NCI-H2107 treated with DMSO at 0.1 percent for 48 hours (cell line): ENCODE data around the gene BRD9.
A peak's percentile ranks its signal among the peaks of the same experiment; 100 is the strongest.
"Not testable (repeated sequence)": the region's sequence is repeated elsewhere in the genome, so short reads cannot be mapped to it uniquely, and the experiment has no call there.

ENCODE experiments used
- DNase-seq: peaks from one replicate; lab custom pipeline; 2025; ENCODE audit not compliant: unreplicated experiment; lab: John Stamatoyannopoulos, UW

BRD9 gene

DNA sequence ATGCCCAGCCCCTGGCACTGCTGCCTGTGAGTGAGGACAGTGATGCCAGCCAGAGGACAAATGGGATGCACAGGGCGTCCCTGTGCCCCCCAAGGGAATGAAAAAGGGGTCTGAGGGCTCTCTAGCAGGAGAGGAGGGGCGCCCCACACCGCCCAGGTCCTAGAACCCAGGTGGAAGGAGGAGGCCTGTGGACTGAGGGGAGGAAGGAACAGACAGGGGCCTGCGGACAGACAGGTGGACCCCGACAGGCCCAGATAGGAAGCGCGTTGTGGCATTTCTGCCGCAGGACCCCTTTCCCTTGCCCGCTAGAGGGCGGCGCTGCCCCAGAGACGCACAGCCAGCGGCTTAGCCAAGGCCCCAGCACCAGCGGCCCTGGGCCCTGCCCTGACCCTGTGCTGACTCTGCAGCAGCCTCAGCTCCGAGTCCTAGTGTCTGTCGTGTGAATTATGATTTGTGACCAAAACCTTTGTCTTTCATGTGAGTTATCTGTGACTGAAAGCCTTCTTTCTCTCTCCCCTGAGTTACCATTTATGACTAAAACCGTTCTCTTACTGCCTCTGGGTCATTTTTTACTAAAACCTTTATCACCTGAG is 30.8 kb upstream of the BRD9 start:
- peak; percentile 41 for DNase-seq

- DNase-seq = no peak
Measured at GRCh38 chr5:922436-923280, 30.1 kb upstream of the BRD9 start.

- DNase-seq = no peak
Measured at GRCh38 chr5:921456-922435, 29.1 kb upstream of the BRD9 start.

DNA sequence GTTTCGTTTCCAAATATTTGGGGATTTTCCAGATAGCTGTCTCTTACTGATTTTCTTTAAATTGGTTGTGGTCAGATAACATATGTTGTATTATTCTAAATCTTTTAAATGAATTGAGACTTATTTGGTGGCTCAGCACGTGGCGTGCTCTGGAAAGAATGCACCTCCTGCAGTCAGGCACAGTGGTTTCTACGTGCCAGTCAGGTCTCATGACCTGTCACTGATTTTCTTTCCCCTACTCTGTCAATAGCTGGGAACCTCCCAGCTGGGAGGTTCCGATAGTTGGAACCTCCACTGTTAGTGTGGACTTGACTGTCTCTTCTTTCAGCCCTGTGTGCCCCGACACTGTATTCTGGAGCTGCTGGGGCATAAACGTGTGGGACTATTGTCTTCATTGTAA is 27.7 kb upstream of the BRD9 start:
- DNase-seq = no peak

GRCh38 chr5:919356-920000 is 26.9 kb upstream of the BRD9 start:
- DNase-seq = no peak

DNA sequence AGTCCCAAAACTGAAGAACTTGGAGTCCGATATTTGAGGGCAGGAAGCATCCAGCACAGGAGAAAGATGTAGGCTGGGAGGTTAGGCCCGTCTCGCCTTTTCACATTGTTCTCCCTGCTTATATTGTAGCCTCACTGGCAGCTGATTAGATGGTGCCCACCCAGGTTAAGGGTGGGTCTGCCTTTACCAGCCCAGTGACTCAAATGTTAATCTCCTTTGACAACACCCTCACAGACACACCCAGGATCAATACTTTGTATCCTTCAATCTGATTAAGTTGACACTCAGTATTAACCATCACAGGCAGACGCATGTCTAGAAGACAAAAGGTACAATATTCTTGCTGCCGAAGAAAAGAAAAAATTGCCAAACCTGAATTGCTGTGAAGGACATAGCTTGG is 26.1 kb upstream of the BRD9 start:
- DNase-seq = not testable (repeated sequence)

- DNase-seq = no peak
Measured at GRCh38 chr5:916441-917293, 24.1 kb upstream of the BRD9 start.

DNA sequence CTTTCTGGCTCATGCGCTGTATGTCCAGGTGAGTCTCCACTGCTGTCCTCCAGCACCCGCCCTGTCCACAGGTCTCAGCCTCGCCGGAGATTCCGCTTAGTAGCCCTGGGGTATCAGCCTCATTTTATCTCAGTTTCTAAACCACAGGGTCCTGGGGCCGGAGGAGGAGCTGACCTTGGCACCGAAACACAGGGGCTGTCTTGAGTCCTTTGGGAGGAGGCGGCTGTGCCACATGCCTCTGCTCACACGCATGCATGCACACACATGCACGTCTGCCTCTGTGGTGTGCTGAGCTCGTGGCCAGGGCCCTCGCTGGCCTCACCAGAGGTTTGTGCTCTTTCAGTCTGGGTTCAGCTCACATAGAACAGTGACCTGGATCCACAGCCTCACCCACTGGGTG is 23.3 kb upstream of the BRD9 start:
- no peak for DNase-seq

- DNase-seq = not testable (repeated sequence)
Measured at GRCh38 chr5:915346-915745, 22.7 kb upstream of the BRD9 start.

- DNase-seq = no peak
Measured at GRCh38 chr5:914612-915011, 22.0 kb upstream of the BRD9 start.

DNA sequence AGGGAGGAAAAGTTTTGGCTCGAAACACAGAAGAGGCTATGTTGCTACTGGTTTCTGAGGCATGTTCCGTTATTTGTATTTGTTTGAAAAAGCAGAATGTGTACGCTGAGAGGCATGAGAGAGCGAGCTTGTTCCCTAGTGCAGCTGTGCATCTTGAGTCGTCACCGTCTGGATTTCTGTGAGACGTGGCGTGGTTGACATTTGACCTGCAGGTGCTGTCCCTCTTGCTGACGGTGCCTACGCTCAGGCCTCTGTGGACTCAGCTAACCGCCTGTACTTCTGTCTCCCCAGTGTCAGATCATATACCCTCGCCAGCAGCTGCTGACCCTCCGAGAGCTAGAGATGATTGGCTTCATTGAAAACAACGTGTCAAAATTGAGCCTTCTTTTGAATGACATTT is 21.6 kb upstream of the BRD9 start:
- no peak for DNase-seq

GRCh38 chr5:912280-913091 is 19.9 kb upstream of the BRD9 start:
- no peak for DNase-seq

DNA sequence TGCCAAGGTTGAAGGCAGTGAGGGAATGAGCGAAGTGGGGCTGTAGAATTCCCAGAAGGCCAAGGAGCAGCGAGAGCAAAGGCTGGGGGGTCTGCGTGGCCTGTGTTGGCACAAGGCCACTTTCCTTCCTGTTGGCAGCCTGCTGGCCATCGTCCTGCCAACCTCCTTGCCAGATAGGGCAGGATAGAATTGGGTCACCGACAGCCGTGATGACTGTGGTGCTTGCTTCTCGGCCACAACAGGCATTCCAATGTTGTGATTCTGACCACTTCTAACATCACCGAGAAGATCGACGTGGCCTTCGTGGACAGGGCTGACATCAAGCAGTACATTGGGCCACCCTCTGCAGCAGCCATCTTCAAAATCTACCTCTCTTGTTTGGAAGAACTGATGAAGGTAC is 19.0 kb upstream of the BRD9 start:
- DNase-seq = no peak

- DNase-seq = no peak
Measured at GRCh38 chr5:910769-911160, 18.2 kb upstream of the BRD9 start.

- no peak for DNase-seq
Measured at GRCh38 chr5:909994-910768, 17.6 kb upstream of the BRD9 start.

DNA sequence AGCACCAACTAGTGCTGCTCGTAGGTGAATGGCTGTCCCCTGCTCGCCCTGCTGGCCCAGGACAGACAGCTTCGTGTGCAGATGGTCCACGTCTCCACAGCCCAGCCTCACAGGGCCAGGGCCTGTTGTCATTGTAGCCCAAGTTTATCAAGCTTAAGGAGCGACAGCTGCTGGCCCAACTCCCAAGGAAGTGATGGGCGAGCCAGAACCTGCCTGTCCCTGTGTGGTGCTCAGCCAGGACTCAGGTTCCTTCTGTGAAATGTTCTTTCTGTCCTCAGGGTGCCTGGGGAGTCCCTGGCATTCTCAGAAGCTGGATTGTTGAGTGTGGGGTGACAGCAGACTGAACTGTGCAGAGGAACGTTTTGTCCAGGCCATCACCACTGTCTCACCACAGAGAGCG is 16.5 kb upstream of the BRD9 start:
- DNase-seq = no peak

GRCh38 chr5:908172-908571 is 15.6 kb upstream of the BRD9 start:
- no peak for DNase-seq

GRCh38 chr5:907366-907910 is 14.8 kb upstream of the BRD9 start:
- DNase-seq = no peak
